AG08396 (cell line): ENCODE measurements around the gene KRTAP12-4.
"Not testable (repeated sequence)": the region's sequence is repeated elsewhere in the genome, so short reads cannot be mapped to it uniquely, and the experiment has no call there.

Experiments used
- DNase-seq: peaks from one replicate; pipeline ENCODE4 v3.0.0; 2012; ENCODE audit warnings: low spot score, mixed read lengths

Gene KRTAP12-4

DNA sequence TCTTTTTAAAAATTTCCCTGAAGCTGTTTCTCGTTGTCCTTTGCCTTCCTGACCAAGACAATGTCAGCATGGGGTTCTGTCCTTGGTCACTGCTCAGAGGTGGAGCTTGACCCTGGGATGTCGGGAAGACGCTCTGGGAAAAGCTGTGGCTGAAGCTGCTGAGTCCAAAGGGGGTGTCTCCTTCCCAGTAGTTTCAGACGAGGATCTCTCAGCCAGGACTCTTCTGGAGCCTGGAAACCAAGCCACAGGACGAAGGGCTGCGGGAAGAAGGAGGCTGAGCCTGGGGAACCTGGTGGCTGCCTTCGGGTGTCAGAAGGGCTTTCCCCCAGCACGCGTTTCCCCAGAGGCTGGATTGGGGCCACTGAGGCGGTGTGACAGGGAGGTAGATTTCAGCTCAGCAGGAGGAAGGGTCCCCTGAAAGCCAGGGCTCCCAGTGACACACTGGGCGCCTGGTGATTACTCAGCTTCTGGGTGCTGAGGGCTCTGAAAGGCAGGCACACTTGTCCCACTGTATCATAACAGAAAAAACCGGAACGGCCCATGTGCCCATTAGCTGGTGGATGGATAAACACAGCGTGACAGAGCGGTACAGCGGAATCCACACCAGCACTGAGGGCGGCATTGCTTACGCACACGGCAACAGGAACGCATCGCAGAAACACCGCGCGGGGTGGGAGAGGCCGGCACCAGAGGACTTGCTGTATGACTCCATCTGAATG lies 32.5 kb upstream of the KRTAP12-4 start:
- no peak for DNase-seq

DNA sequence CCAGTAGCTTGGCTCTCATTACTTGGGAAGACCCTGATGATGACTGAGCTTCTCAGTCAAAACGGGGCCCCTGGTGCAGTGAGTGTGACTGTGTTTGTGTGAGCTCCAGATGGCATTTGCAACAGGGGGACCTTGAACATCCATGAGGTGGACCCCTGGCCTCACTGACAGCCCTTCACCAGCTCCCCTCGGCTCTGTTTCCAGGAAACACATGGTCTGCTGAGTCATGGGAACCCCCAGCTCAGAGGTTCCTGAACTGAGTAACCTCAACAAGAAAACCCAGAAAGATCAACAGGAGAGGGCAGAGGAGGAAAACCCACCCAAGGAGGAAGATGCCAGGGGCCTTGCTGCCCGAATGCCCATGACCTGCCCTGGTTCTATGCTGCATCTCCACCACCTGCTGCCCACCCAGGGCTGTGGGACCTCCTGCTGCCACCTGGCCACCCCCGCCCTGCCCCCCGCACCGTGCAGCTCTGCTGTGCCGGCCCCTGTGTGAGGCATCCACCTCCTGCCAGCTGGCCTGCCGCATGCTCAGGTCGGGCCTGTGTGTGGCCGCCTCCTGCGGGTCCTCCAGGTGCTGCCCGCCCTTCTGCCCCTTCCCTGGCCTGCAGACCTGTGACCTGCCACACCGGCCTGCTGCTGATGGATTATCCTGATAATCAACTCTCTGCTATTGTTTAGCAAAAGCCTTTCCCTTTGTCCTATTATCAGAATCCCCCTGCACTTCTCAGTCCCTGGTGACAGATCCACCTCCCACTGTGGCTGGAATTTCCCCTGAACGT lies 31.7 kb upstream of the KRTAP12-4 start:
- no peak for DNase-seq

DNA sequence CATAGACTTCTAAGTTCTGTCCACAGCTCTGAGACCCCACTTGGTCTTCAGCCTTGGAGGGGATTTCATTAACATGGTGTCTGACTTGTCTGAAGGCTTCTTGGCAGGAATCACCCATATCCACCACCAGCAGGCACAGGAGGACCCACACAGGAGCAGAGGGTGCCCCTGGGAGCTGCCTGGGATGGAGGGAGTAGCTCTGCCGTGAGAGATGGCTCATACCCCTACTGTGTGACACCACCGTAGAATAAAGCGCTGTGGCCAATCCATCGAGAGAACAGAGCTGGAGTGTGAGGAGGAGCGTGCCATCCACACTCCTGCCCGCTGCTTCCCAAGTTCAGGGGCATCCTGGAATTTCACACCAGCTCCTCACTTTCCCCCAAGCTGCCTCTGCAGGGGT lies 30.6 kb upstream of the KRTAP12-4 start:
- DNase-seq: not testable (repeated sequence)

DNA sequence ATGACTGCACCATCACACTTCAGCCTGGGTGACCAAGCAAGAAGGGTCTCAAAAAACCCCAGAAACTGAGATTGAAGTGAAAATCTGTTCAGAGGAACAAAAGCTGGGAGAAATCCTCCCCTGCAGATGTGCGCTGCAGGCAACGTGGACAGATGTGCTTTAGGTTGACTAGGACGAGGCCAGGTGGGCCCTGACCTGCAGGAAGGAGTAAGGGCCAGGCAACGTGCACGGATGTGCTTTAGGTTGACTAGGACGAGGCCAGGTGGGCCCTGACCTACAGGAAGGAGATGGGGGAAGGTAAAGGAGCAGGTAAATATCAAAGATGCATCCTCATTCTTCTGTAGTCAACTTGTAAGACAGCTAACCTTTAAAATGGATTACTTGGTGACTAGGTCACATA lies 30.0 kb upstream of the KRTAP12-4 start:
- DNase-seq: no peak

DNA sequence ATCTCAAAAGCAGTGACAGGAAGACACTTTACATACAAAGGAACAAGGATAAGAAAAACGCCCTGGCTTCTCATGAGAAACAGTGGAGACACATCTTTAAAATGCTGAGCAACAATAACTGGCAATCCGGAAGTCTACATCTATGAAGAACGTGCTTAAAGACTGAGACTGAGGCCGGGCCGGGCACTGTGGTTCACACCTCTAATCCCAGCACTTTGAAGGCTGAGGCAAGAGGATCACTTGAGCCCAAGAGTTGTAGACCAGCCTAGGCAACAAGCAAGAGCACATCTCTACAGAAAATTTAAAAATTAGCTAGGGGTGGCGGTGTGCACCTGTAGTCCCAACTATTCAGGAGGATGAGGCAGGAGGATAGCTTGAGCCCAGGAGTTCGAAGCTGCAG lies 29.6 kb upstream of the KRTAP12-4 start:
- no peak for DNase-seq

DNA sequence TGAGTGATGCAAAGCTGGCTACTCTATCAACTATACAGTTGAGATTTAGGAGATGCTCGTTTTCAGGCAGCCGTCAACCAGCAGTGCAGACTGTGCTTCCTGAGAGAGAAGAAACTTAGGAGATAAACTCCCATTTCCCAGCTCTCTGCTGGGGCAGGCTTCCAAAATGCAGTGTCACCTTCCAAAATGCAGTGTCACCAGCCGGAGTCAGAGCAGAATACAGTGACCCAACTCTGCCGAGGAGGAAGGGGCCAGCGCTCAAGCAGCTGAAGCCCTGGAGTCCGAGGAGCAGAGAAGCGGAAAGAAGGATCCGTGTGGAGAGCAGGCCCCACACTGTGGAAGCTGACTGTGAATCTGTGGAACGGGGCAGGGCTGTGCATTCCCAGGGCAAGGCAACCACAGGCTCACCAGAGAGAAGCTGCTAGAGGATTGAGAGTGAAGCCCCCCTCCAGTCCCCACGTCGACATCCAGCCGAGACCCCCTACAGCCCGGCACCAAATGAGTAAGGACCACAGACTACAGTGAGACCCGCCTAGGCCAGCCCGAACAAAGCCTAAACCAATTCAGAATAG lies 28.2 kb upstream of the KRTAP12-4 start:
- no peak for DNase-seq

DNA sequence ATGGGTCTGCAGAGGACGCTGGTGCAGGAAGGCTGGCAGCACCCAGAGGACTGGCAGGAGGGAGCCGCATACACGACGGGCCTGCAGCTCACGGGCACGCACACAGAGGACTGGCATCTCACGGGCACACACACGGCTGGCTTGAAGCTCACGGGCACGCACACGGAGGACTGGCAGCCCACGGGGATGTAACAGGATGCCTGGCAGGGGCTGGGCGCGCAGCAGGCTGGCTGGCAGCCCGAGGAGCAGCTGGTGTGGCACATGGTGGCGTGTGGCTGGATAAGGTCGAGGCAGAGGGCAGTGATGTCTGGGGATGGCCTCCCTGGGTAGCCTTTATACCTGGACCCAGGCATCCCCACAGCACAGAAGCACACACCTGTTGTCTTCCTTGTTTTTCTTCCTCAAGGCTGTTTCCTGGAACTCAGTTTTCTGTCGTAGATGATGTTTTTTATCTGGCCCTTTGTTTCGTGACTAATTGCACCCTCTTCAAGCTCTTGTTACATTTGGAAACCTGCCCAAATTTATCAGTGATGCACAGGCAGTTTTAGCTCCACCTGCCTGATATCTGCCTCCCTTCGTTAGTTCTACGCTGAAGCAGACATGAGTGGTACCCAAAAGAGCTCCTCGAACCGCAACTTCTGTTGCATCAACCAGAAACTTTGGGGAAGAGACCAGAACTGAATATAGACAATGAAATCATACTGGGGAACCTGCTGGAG lies 27.6 kb upstream of the KRTAP12-4 start, which contains the start of gene KRTAP12-1:
Gene KRTAP12-1, minus strand, starts transcription at position 303 of the 719 bp plus-strand sequence. Its CDS starts 40 bp downstream, at position 263.
- no peak for DNase-seq

DNA sequence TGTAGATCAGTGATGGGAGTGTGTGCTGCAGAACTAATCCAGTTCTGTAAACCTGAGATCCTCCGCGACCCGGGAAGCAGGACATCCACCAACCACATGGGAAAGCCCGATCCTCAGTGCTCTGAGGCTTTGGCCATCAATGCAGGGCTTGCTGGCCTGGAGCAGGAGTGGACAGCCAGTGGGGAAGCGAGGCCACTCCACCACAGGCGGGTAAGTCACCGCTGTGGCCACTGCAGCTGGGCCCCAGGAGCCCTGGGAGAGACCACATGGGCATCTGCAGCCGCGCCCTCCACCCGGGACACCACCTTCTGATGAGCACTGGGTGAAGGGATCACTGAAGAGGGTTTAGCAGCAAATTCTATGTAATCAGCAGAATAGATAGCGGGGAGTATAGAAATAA lies 26.7 kb upstream of the KRTAP12-4 start:
- DNase-seq: no peak

DNA sequence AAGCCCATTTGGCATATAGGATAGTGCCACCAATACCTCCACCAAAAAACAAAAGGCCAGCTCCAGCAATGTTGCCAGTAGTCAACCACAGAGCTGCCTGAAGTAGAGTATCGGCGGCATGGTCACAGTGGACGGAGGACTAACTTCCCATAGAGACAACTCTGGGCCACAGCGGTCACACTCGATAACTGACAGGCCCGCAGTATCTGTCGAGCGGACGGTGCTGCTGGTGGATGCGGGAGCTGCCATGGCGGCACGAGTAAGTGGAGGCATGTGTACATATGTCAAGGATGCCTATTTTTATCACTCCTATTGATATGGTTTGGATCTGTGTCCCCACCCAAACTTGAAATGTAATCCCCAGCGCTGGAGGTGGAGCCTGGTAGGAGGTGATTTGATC lies 23.4 kb upstream of the KRTAP12-4 start:
- DNase-seq: no peak

DNA sequence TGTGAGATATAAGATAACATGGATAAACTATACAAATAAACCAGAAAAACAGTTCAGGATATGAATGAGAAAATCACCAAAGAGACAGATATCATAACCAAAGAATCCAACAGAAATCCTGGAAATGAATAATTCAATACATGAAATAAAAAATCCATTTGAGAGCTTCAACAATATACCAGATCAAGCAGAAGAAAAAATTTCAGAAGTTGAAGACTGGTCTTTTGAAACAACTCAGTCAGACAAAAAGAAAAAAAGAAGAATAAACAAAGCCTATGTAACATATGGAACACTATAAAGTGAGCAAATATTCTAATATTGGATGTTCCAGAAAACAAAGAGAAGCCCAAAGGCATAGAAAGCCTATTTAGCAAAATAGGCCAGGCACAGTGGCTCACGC lies 17.5 kb upstream of the KRTAP12-4 start:
- no peak for DNase-seq

DNA sequence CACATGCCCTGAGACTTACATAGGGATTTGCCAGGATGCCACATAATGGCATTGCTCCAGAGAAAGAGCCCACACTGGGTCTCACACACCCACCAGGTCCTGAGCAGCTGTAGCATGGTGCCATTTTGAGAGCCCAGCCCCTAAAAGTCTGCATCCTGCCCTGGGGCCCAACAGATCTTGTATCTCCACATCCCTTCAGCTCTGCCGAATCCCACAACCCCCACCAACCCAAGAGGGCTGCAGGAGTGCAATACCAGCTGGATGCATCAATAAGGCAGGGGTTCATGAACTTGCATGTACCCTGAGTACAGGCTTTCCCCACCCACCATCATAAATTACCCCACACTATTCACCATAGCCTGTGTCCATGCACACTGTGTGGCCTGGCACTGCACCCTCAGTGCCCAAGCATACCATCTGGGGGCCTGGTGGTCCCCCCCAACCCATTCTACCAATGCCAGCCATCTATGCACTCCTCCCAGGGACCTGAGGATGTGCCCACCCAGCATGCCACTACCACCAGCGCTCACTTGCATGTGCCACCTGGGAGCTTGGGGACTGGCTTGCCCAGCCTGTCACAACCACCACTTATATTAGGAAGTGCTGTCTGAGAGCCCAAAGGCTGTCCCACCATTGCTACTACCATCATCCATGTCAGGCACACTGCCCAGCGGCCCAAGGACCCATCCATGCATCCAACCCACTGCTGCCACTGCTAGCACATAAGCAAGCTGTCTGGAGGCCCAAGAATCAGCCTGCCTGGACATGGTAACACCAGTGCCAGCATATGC lies 16.4 kb upstream of the KRTAP12-4 start:
- DNase-seq: no peak

DNA sequence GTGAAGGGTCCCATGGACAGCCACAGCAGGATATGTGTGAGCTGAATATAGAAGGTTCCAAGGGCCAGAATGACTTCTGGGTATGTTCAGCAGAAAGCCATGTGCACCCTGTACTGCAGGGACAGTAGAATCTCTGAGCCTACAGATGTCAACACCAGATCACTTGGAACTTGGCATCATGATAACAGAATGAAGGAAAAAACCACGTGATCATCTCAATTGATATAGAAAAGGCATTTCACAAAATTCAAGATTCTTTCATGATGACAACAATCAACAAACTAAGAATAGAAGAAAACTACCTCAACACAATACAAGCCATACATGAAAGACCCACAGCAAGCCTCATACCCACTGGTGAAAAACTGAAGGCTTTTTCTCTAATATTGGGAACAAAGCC lies 13.2 kb upstream of the KRTAP12-4 start:
- no peak for DNase-seq

DNA sequence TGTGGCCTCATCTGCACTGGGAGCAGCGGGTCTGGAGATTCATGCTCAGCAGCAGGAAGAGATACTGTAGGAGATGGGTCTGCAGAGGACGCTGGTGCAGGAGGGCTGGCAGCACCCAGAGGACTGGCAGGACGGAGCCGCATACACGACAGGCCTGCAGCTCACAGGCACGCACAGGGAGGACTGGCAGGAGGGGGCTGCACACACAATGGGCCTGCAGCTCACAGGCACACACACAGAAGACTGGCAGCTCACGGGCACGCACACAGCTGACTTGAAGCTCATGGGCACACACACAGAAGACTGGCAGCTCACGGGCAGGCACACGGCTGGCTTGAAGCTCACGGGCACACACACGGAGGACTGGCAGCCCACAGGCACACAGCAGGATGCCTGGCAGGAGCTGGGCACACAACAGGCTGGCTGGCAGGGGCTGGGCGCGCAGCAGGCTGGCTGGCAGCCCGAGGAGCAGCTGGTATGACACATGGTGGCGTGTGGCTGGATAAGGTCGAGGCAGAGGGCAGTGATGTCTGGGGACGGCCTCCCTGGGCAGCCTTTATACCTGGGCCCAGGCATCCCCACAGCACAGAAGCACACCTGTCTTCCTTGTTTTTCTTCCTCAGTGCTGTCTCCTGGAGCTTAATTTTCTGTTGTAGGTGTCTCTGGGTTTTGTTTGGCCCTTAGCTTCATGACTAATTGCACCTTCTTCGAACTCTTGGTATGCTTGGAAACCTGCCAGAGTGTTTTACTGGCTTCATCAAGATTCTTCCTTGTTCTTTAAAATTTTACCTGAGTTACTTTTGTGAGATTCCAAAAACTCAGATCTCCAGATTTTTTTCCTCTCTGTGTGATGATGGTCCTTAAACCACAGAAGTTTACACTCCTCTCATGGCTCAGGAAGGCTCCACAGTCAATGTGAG lies 12.2 kb upstream of the KRTAP12-4 start, which contains the start of gene KRTAP12-2:
Gene KRTAP12-2, minus strand, starts transcription at position 527 of the 920 bp plus-strand sequence. Its CDS starts 41 bp downstream, at position 486.
- no peak for DNase-seq

DNA sequence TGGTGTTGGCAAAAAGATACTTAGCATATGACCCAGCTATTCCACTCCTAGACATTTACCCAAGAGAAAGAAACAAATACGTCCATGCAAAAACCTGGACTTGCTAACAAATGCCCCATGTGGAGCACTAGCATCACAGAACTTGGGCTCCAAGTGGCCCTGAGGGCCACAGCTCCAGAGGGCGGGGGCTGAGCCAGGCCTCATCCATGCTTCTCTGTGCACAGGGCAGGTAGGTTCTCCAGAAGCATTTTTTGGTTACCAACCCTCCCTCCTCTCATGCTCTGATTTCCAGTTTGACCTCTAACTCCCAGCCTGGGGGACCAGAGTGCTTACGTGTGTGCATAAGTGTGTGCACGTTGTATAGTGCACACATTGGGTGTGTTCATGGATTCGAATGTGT lies 10.2 kb upstream of the KRTAP12-4 start:
- no peak for DNase-seq

DNA sequence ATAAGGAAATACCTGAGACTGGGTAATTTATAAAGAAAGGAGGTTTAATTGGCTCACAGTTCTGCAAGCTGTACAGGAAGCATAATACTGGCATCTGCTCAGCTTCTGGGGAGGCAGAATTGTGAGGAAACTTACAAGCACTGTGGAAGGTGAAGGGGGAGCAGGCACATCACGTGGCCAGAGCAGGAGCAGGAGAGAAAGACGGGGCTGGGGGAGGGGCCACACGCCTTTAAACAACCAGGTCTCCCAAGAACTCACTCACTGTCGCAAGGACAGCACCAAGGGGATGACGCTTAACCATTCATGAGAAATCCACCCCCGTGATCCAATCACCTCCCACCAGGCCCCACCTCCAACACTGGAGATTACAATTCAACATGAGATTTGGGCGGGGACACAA lies 7.1 kb upstream of the KRTAP12-4 start:
- not testable (repeated sequence) for DNase-seq

DNA sequence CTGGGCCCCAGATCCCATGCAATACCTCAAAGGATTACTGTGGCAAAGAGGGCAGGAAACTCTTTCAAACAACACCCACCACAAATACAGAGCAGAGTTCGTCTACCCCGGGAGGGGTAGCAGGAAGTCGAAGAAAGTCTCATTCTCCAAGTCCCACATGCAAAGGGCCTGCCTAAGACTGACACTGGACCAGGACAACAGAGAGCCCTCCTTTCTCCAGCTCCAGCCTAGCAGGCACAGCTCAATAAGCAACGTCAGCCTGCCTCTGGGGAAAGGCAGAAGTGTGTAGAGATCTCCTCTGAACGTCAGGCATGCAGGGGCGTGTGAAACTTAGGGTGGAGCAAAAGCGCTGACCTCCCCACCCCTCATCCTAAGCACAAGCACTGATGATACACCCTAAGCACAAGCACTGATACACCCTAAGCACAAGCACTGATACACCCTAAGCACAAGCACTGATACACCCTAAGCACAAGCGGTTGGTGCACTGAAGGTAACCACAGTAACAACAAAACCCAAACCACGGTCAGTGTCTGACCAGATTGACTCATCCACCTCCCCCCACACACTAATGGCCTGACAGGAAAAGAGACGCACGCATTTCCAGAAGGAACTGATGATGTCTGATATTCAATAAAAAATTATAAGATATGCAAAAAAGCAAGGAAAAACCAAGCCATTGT lies 4.6 kb upstream of the KRTAP12-4 start:
- DNase-seq: no peak

DNA sequence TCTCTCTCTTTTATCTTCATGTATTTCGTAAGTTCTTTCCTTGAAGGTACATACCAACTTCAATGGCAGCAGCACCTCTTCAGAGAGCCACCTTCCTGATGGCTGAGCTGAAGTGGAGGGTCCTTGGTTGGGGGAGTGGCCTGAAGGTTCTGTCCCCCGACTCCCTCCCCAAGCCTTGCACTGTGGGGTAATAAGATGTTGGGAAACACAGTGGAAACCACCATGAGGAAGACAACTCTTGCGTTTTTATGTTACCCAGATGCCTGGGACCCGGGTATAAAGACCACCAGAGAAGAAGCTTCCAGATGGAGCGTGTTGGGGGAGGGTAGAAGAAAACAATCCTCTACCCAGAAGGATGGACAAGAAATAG lies 4.1 kb upstream of the KRTAP12-4 start:
- no peak for DNase-seq

DNA sequence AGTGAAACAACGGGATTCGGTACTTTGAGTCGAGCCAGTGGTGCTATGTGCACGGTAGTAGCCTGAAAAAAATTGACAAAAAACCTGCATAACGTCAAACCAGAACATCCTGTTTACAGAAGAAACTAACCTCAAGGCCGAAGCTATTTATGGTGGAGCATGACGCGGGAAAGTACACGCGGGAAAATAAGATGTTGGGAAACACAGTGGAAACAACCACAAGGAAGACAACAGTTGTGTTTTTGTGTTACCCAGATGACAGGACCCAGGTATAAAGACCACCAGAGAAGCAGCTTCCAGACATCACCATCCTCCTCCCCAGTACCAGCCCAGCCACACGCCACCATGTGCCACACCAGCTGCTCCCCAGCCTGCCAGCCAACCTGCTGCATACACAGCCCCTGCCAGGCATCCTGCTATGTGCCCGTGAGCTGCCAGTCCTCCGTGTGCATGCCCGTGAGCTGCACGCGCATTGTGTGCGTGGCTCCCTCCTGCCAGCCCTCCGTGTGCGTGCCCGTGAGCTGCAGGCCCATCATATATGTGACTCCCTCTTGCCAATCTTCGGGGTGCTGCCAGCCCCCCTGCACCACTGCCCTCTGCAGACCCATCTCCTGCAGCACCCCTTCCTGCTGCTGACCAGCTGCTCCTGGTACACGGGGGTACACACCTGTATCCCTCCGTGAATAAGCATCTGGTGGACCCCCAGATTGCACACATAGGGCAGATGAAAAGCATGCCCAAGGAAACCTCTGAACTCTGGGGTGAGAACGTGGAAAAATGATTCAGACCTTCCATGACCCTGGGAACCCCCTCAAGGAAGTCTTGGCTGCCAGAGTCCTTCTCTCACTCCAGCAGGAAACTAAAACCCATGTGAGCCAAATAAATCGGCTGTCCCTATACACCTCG lies 3.4 kb upstream of the KRTAP12-4 start, which contains the start of gene KRTAP12-3:
Gene KRTAP12-3, plus strand, starts transcription at position 298 of the 906 bp plus-strand sequence. Its CDS starts 48 bp downstream, at position 346.
- no peak for DNase-seq

DNA sequence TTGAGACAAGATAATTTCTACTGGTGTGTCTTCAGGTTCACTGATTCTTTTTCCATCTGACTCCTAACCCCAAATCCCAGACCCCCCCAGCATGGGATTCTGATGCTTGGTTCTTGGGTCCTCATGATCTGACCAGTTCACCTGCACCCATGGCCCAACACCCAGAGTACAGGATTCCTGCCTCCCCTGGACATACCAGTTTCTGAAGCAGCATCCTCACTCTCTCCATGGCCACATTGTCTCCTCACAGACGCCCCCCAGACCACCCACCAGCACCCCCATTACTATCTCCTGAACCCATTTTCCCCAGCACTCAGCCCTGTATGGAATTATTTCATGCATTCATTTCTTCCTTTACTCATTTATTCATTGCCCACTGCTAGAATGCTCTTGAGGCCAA lies 2.4 kb upstream of the KRTAP12-4 start:
- no peak for DNase-seq
